Left forelimb (tissue), 1 donor: ENCODE results near the gene VWA2.
A peak's percentile ranks its signal among the peaks of the same experiment; 100 is the strongest.

ENCODE experiments used
- DNase-seq: peaks from one replicate; pipeline ENCODE4 v3.0.0-alpha.2; 2018; ENCODE audit warnings: low spot score

The VWA2 gene

DNA sequence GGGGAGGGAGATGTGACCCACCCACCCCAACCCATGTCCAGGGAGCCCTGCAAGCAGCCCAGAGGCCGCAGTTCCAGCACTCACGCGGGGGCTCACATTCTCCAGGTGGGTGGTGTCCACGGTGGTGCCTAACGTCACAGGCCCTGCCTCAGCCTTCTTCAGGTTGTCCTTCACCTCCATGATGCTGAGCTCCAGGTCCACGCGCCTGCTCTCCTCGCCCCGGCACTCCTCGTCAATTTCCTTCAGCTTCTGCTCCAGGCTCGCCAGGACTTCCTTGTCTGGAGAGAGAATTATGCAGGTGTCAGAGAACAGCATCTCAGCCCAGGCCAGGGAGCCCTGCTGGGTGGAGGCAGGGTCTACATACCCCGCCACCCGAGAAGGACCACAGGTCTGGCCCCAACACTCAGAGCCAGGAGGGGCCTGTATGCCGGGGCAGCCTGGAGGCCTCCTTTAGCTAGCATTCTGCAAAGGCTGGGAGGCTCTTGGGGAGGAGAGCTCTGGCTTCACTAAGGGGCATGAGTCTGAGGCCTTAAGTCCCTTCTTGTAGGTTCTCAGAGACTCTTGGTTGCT lies 58.2 kb downstream of the VWA2 start:
- no peak for DNase-seq

DNA sequence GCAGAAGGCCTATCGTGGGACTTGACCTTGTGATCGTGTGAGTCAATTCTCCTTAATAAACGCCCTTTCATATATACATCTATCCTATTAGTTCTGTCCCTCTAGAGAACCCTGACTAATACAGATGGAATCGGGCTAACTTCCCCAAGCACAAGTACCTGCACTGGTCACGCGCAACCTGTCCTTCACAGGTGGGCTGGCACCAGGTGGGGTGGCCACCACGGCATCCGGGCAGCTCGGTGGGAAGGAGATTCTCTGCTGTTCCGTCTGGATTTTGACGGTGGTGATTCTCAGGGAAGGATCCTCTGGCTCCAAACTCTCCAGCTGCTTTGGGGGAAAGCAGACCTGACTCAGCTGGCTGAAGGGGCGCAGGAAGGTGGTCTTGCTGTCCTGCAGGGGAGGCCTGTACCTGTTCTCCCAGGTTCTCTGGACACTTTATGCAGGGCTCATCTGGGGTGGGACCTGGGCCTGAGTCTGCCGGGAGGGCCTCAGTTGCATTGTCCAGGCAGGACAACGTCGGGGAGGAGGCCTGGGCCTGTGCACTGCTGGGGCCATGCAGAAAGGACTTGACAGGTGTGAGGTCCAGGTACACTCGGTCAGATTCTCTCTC lies 61.1 kb downstream of the VWA2 start:
- DNase-seq = no peak

DNA sequence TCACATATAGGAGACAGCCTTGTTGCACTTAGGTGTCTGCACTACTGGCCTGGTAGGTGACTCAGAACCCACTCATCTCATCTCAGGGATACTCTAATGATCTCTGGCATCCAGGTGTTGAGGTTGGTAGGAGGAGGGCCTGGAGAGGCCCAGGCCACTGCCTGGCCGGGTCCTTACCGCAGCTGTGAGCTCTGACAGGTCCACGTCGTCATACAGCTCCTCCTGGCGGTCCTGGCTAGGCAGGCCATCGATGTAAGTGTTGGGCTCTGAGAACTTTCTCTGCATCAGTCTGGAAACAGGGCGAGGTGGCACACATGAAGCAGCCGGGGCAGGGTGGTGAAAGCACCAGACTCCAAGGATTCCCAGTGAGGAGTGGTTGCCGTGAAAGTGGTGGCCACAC lies 62.1 kb downstream of the VWA2 start:
- DNase-seq = no peak

DNA sequence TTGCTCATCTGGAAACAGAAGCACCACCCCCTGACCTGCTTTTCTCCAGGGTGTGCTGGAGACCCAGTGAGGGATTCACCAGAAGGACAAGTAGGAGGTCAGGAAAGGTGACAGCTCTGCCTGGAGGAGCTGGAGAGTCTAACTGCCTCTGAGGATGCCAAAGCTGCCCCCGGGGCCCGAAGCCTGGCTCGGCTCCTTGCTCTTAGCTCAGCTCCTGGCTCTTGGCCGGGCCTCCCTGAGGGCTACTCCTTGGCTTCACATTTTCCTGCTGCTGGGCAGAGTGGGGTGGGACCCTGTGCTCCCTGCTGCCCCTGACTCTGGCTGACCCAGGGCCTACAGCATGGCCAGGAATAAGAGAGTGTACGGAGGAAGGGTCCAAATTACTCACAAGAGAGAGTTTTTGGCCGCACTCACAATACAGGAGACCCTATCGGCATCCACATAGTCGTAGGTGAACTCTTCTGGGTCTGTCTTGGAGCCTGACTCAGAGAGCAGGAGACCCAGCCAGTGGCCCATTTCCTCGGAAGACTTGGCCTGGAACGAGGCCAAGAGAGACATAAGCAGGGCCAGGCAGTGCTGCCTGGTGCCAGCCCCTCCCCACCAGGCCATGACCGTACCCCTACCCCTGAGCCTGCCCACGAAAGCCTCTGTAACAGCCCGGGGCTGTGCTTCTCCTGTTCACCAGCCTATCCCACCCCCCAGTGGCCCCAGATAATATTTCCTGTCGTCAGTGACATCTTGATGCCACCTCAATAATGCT lies 63.1 kb downstream of the VWA2 start:
- DNase-seq = no peak

DNA sequence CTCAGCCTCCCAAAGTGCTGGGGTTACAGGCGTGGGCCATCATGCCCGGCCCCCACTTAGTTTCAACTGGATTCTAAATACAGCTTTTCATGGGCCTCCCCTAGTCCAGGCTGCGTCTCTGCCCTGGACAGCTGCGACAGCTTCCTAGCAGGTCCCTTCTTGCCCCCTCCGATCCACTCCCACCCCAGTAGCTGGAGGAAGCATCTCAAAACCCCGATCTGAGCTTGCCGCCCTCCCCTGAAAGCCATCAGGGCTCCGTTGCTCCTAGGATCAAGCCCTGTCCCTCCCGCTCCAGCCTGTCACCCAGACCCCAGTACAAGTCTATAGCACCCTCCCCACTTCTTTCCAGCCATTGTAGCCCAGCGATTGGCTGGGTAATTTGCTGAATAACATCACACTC lies 64.5 kb downstream of the VWA2 start:
- no peak for DNase-seq

DNA sequence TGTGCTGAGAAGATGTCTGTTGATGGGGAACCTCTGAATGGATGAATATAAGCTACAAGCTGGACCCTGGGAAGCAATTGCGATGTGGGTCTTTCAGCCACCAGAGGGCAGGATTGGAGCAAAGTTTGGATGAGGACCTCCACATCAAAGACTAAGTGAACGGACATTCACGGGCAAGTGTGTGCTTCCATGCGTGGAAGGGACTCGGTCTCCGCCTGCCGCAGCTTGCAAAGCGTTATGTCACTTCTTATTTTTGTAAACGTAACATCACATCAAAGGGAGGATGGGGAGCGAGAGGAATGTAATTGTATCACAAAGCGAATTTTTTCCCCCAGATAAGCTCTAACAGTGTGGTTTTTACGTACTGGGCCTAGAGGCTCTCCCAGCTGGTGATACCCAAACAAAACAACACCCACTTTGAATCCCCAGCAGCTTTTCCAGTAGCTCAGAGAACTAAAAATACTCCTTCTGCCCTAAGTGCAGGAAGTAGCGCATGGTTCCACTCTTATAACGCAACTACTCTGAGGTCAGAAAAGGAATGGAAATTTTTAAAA lies 65.0 kb downstream of the VWA2 start:
- peak; percentile 83 for DNase-seq

DNA sequence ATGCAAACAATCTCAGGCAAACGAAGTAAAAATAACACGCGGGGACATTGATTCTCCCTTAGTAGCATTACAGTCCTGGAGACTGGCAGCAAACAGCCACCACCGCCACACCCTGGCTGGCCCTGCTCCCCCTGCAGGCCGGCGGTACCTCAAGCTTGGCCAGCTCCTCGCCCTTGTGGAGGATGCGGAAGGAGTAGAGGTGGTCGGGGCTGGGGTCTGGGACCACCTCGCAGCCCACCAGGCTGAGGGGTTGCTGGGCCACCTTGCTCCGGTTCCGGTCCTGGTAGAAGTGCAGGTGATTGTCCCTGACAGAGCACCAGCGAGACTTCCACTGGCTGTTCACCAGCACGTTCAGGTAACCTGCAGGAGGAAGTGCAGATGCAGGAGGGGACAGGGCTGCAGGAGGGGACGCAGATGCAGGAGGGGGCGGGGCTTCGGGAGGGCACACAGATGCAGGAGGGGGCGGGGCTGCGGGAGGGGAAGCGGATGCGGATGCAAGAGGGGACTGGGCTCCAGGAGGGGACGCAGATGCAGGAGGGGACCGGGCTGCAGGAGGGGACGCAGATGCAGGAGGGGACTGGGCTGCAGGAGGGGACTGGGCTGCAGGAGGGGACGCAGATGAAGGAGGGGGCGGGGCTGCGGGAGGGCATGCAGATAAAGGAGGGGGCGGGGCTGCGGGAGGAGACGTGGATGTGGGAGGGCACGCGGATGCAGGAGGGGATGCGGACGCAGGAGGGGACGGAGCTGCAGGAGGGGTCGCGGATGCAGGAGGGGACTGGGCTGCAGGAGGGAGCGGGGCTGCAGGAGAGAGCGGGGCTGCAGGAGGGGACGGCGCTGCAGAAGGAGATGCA lies 65.7 kb downstream of the VWA2 start:
- no peak for DNase-seq

DNA sequence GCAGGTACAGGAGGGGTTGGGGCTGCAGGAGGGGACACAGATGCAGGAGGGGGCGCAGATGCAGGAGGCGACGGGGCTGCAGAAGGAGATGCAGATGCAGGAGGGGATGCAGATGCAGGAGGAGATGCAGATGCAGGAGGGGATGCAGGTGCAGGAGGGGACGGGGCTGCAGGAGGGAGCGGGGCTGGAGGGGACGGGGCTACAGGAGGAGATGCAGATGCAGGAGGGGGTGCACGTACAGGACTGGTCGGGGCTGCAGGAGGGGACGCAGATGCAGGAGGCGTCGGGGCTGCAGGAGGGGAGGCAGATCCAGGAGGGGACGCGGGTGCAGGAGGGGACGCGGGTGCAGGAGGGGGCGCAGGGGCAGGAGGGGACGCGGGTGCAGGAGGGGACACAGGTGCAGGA lies 66.5 kb downstream of the VWA2 start:
- DNase-seq = no peak

DNA sequence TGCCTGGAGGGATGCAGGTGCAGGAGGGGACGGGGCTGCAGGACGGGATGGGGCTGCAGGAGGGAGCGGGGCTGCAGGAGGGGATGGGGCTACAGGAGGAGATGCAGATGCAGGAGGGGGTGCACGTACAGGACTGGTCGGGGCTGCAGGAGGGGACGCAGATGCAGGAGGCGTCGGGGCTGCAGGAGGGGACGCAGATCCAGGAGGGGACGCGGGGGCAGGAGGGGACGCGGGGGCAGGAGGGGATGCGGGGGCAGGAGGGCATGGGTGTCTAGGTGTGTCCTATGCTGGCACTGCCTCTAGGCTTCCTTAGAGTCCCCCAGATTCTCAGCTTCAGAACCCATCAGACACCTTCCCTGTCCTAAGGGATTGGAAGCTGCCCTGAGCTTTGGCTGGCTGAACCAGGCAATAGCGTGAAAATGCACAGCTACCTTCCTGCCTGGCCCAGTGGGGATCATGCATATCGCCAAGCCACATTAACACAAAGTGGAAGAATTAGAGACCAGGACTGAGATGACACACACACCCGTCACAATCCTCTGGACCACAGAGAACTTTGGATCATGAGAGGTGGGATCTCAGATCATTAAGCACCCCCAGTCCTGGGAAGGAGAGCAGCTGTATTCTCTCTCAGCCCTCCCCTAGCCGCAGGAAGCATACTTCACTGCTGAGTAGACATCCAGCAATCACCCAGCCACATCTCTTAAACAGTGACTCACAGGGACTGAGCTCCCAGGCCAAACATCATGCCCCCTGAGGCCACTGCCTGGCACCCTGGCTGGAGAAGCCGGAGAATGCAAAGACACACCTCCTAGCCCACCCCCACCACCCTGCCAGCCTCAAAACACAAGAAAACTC lies 67.3 kb downstream of the VWA2 start:
- DNase-seq = no peak

DNA sequence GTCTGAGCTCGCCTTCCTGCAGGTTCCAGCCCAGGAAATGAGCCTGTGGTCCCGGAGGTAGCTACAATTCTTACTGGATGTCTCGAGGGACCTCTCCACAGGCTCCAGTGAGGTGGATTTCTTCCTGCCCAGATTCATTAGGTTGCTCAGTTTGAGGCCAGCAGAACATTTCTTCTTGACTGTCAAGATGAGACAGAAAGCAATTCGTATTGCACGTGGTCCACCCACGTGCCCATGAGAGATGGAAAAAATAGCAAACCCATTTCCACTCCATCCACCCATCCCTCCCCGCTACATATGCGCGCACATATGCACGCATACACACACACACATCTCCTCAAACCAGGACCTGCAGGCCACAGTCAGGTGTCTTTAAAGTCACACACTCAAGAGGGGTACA lies 68.7 kb downstream of the VWA2 start:
- no peak for DNase-seq

DNA sequence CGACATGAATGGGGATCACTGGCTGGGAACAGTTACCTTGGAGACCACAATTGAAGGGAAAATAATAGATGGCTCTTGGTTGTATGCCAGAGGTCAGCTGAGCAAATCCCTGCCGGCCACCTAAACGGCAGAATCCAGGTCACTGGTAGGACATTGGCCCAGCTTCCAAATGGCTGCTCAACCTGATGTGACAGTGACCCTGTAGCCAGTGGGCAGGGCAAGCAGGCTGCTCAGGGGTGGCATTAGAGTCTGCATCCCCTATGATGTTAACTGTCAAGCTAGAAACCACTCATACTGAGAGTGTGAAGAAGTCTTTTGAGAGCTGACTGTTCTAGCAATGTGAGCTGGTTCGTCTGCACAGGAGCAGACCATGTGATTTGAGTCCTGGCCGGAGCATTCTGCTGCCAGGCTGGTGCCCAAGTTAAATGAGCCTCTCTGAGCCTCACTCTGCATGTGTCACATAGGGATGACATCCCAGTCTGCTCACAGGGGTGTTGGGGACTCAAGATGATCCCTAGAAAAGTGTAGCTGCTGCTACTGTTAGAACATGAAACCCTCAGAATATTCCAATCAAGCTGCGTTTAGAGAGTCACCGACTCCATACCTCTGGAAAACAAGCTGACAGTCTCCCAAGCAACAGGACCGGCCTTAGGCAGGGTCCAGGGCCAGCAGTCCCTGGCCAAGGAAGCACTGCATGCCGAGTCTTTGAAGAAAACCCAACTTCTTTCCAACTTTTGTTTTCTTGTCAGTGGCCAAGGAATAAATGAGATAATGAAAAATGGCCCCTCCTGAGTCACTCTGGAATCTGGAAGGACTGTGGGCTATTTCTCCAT lies 69.7 kb downstream of the VWA2 start:
- DNase-seq = no peak

DNA sequence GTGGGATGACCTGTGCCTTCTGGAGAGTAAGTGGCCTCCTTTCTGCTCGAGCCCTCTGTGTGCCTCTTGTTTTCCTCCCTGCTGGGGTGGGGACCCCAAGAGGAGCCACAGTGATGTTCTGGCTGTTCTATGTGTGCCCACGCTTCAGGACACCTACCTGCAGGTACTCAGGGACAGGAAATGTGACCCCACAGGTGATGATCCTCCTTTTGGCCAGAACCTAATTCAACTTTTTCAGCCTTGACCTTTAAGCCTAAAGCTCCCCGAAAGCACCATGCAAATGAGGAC lies 70.3 kb downstream of the VWA2 start:
- DNase-seq = no peak

DNA sequence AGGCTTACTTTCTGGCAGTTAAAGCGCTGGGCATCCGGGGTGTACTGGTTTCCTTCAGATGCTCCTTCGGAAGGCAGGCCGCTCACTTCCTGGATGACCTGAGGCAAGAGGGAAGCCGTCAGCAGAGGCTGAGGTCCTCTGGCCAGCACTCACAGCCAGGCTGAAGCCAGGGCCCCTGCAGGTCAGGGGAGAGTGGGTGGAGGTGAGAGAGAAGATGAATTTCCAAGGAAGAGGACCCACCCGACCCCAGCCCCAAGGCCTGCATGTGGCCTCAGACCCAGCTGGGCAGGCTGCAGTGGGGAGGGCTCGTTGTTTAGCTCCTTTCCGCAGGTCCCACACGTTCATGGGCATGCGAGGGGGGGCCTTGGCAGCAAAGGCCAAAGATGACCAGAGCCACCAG lies 71.3 kb downstream of the VWA2 start:
- DNase-seq = no peak

DNA sequence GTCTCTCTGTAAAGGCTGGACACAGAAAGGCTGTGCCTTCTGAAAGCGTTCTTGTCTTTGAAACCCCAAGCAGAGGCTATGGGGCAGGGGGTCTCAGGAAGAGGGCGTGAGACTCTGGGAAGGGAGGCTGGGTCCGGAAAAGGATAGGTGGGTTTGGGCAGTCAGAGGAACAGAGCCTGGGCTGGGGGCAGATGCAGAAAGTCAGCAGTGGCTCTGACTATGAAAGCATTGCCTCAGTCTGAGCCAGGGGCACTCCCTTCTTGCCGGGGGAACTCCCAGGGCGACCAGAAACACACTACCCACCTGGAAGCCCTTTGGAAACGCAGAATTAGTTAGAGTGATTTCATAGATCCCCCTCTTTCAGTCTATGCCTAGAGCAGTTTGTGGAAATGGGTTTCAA lies 72.0 kb downstream of the VWA2 start:
- DNase-seq = no peak

DNA sequence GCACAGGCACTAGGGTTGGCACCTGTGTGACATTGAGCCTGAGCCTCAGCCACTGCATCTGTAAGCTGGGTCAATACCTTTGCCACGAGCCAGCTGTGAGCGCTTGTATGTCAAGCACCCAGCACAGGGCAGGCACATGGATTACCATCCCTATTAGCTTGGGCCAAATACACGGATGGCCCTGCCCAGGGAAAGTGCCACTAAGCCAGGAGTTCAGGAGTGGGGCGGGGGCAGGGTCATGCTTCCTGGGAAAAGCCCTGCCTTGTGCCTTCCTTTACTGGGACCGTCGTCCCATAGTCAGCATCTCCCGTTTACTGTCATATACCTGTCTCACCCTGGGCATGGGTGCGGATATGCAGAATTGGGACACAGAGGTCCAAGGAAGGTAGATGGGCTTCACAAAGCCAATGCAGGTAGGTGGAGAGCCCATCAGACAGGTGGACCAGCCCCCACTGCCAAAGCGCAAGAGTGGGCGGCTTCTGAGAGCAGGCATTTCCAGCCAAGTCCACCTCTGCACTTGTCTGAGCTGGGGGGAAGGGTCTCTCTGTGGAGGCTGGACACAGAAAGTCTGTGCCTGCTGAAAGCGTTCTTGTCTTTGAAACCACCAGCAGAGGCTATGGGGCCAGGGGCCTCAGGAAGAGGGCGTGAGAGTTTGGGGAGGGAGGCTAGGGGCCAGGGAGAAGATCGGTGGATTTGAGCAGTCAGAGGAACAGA lies 72.6 kb downstream of the VWA2 start:
- no peak for DNase-seq

DNA sequence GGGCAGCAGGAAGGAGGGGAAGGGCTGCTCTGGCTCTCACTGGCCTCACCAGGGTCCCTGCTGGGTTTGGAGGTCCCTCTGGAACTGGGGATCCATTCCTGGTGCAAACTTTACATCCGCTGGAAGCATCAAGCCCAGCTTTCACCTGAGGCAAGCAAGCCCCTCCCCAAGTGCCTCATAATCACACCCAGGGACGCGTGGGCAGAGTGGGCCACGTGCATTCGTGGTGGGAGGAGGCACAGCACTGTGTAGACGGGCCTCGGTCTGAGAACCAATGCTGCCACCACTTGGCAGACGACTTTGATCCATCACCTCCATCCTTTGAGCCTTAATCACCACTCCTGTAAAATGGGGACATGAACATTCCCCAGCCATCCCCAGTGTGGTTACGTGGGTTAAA lies 74.1 kb downstream of the VWA2 start:
- no peak for DNase-seq

DNA sequence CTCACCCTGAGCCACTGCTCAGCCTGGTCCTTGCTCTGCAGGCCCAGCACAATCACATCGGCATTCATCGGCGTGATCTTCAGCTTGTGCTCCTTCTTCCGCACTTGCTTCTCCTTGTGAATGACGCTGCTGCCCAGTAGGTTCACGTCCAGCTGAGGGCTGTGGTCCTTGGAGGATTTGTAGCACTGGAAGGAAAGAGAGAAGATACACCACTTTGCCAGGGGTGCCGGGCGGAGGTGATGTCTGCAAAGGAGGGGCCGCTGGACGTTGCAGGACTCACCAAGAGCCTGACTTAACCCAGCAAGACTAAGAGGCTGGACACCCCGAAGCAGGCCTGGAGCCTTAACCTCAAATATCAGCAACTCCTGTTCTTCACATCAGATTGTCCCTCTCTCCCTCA lies 74.8 kb downstream of the VWA2 start:
- peak; percentile 57 for DNase-seq

DNA sequence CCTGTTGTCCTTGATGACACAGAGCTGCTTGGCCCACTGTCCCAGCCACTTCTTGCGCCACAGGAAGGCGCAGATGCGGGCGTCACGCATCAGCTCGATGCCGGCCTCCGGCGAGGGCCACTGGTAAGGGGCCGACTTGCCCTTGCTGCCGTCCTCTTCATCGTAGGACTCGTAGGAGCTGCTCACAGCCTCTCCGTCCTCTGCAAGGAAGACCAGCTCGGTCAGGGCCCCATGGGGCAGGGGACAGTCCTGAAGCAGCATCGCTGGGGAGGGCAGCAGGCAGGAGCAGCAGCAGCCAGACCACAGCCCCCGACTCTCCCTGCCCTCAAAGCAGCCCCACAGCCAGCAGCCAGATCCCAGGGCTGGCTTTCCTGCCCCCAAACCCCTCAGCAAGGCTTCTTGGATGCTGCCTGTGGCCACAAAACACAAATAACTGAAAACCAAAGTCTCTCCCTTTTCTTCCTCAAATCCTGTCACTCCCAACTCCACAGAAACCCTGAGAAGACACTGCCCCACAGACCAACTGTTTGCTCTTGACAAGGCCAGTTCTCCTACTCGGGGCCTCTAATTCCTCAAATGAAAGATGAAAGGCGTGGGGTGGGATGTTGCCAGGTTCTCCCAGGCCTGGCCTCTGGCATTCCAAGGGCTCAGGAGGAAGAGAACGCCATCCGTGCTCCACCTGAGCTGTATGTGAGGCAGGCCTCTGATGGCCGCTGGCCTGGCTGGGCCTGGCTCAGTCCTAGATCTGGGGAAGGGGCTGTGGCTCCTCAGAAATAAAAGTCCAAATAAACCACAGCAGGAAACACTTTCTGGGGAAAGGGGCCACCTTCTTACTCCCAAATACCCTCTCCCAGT lies 76.7 kb downstream of the VWA2 start:
- peak; percentile 59 for DNase-seq

DNA sequence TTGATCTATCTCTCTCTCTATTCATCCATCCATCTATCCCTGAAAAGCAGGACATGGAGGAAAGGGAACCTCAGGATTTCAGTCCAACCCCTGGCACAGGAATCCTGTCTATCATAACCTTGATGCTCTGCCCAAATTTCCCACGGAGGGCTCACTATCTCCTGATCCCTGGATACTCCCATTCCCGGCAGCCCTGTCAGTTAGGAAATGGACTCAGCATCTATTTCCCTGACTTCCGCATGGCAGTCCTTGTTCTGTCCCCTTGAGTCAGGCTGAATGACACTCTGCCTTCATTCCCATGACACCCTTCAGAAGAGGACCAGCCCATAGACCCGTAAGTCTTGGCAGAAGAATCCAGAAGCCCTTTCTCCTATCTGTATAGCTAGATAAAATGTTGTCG lies 77.7 kb downstream of the VWA2 start:
- peak; percentile 40 for DNase-seq
